Kidney tubule cell (primary cell): ENCODE data around the gene KLHL3.
A peak's percentile ranks its signal among the peaks of the same experiment; 100 is the strongest.

Source experiments
- DNase-seq: peaks from one replicate; pipeline ENCODE4 v3.0.0-alpha.2; 2018; ENCODE audit warnings: low spot score

The KLHL3 gene

DNA sequence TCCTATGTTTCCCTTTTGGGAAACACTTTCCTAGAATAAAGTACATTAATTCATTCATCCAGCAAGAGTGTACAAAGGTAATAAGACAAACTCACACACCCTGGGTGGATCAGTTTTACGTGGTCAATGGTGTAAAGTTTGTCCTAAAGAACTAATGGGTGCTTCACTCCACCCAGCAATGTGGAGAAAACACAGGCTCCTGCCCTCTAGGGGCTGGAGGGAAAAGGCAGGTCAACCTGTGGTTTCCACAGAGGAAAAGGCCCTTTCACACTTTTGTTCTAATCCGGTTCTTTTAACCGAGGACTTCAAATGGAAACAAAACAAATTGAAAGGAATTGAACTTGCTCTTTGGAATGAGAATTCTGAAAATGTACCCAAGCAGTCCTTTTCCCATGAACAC is 155.9 kb downstream of the KLHL3 start:
- DNase-seq: no peak

DNA sequence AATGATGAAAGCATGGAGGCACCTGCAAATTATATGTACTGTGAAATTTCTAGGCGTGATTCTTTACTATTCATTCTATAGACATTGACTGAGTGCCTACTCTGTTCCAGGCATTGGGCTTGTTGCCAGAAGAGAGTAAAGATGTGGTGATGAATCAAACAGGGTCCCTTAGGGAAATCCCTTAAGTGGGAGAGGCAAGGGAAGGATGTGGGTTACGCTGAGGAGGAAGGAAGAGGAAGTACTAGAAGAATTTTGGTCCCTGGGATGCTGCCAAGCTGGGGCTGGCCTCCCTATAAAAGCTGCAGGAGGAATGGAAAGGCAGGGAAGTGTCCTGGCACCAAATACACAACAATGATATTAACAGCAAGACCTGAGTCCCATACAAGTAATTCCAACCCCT is 160.0 kb downstream of the KLHL3 start:
- DNase-seq: peak; percentile 86

DNA sequence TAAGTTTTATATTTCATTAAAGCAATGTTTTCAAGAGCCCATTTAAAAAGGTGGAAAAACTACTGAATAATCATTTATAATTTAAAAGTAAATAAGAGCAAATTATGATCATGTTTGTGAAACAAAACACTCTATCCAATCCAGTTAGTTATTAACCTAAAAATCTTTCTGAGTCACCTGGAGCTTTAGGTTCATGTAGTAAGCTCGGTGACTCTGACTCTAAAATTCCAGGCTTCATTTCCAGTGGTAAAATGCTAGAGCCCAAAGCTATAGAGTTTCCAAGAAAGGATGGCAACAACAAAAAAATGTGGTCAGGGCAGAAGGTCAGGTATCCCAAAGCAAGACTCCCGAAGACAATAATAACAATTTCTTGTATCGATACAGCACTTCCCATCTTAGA is 160.7 kb downstream of the KLHL3 start:
- DNase-seq: peak; percentile 64

DNA sequence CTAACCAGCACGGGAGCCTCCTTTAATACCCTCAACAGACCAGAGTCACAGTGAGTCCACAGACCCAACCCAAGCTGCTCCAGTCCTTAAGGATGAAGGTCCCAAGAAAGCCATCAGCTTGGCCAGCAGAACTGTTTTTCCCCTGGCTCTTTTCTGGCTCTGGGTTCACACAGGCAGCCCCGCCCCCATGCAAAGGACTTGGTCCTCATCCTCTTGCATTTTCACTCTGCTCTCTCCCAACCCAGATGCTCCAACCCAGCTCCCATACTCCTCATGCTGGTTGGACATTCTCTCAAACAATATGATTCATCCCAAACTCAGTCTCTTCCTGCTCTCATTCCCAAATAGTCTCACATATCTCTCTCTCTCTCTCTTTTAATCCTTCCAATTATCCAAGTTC is 162.5 kb downstream of the KLHL3 start:
- DNase-seq: no peak

DNA sequence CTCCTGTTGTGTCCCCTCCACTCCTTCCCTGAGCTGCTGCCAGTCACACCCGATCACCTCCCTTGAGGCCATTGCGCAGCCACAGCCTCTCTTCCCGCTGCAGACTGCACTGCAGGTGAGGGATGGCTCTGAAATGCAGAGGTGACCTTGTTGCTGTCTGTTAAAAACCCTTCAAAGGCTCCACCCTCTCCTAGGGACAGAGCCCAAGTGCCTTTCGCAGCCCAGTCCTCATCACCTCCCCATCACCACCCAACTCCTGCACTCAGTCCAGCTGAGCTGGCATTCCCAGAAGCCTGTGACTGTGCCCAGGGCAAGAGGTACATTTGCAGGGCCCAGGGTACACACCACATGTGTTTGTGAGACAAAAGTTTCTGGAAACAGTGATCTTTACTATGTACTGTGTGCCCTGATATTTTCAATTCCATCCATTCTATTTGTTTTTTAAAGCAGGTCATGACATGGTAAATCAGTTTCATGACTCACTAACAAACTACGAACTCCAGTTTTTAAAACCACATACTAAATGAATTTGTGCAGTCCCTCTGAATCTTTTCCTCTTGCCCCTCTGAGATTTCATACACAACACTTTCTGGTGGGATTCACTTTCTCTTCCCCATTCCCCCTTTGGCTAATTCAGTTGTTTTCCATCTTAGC is 163.7 kb downstream of the KLHL3 start:
- DNase-seq: no peak

DNA sequence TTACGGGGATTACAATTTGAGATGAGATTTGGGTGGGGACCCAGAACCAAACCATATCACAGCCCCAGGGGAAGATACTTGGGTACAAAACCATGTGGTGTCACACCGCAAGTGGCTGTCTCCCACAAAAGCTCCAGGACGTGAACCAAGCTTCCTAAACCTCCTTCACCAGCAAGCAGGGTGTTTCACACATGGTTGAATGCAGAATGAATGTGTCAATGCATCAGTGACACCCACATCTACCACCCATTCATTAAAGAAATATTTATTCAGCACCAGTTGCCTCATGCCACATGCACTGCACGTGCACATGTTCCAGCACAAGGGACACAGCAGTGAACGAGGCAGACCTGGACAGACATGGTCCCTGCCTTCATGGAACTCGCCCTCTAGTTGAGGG is 165.8 kb downstream of the KLHL3 start:
- peak; percentile 18 for DNase-seq
